CD4-positive, alpha-beta T cell treated with Interleukin-12 subunit alpha and Interleukin-12 subunit beta, for 1 hour (primary cell): ENCODE data around the gene PAQR3.

Experiments
- DNase-seq: peaks from one replicate; pipeline ENCODE4 v3.0.0-alpha.2; 2020

Gene PAQR3

GRCh38 chr4:78938868-78939666 is at the start of gene PAQR3:
PAQR3 (minus strand) TSS chr4:78939438; CDS start chr4:78939224, 214 bp downstream.
- DNase-seq, result peak; percentile 86

GRCh38 chr4:78987683-78988082 is 48.4 kb upstream of the PAQR3 start:
- no peak for DNase-seq

- no peak for DNase-seq
These were observed 45.4 kb upstream of the PAQR3 start for GRCh38 chr4:78984593-78984992.

GRCh38 chr4:78975865-78976264 is 36.6 kb upstream of the PAQR3 start:
- DNase-seq, result no peak

GRCh38 chr4:78971776-78972175 is 32.5 kb upstream of the PAQR3 start:
- DNase-seq, result no peak

- no peak for DNase-seq
These were observed 32.1 kb upstream of the PAQR3 start for GRCh38 chr4:78971326-78971725.

- no peak for DNase-seq
These were observed 23.4 kb upstream of the PAQR3 start for GRCh38 chr4:78962597-78963115.

GRCh38 chr4:78960926-78961325 is 21.7 kb upstream of the PAQR3 start:
- no peak for DNase-seq

- no peak for DNase-seq
These were observed 17.7 kb upstream of the PAQR3 start for GRCh38 chr4:78956975-78957374.

GRCh38 chr4:78953769-78954666 is 14.8 kb upstream of the PAQR3 start:
- no peak for DNase-seq

GRCh38 chr4:78953231-78953630 is 14.0 kb upstream of the PAQR3 start:
- no peak for DNase-seq

- DNase-seq, result peak; percentile 57
These were observed 12.7 kb upstream of the PAQR3 start for GRCh38 chr4:78951862-78952472.

GRCh38 chr4:78949735-78950134 is 10.5 kb upstream of the PAQR3 start:
- no peak for DNase-seq

GRCh38 chr4:78945651-78946179 is 6.5 kb upstream of the PAQR3 start:
- DNase-seq, result no peak

GRCh38 chr4:78944381-78944780 is 5.1 kb upstream of the PAQR3 start:
- no peak for DNase-seq

GRCh38 chr4:78940752-78941151 is 1.5 kb upstream of the PAQR3 start:
- DNase-seq, result no peak

GRCh38 chr4:78939667-78940008 is 400 bp upstream of the PAQR3 start:
- DNase-seq, result no peak

GRCh38 chr4:78938474-78938867 is 767 bp downstream of the PAQR3 start:
- DNase-seq, result peak; percentile 9

- no peak for DNase-seq
These were observed 1.4 kb downstream of the PAQR3 start for GRCh38 chr4:78937837-78938236.

- no peak for DNase-seq
These were observed 2.2 kb downstream of the PAQR3 start for GRCh38 chr4:78936989-78937388.

GRCh38 chr4:78930016-78930629 is 9.1 kb downstream of the PAQR3 start:
- DNase-seq, result no peak

- DNase-seq, result no peak
These were observed 10.4 kb downstream of the PAQR3 start for GRCh38 chr4:78928835-78929234.

- no peak for DNase-seq
These were observed 12.4 kb downstream of the PAQR3 start for GRCh38 chr4:78926826-78927225.
